CD4-positive, alpha-beta T cell treated with Interleukin-15 for 1 hour (primary cell): ENCODE measurements around the gene FTO.
A peak's percentile ranks its signal among the peaks of the same experiment; 100 is the strongest.

Experiments
- DNase-seq: peaks from one replicate; pipeline ENCODE4 v3.0.0-alpha.2; 2020

The FTO gene

DNA sequence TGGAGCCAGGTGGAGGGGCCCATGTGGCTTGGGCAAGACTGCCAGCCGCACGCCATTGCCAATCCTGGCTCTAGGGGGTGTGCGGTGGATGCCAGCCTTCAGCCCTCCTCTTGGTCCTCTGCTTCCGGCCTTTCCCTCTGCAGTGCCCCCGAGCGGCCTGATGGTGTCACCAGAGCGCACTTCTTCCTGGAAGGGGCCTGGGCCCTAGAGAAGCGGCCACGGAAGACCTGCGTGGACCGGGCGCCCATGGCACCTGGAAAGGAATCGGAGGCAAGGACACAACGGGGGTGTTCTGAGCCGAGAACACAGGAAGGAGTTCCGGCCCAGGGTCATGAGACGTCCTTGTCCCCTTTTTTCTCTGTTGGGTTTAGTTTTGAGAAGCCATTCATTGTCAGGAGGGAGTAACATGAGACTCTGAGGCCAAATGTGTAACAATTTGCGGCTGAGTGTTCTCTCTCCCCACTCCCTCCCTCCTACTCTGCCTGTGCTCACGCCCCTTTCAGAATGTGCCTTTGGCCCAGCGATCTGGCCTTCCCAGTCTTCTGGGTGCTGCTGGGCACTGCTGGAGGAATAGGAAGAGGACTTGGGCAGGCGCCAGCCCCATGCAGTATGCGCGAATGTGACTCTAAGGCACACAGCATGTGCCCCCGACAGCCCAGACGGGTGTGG is 489.8 kb downstream of the FTO start:
- peak; percentile 32 for DNase-seq

GRCh38 chr16:54194334-54194743 is 490.4 kb downstream of the FTO start:
- no peak for DNase-seq

- DNase-seq = no peak
Observed at GRCh38 chr16:54197758-54198157, 493.8 kb downstream of the FTO start.

DNA sequence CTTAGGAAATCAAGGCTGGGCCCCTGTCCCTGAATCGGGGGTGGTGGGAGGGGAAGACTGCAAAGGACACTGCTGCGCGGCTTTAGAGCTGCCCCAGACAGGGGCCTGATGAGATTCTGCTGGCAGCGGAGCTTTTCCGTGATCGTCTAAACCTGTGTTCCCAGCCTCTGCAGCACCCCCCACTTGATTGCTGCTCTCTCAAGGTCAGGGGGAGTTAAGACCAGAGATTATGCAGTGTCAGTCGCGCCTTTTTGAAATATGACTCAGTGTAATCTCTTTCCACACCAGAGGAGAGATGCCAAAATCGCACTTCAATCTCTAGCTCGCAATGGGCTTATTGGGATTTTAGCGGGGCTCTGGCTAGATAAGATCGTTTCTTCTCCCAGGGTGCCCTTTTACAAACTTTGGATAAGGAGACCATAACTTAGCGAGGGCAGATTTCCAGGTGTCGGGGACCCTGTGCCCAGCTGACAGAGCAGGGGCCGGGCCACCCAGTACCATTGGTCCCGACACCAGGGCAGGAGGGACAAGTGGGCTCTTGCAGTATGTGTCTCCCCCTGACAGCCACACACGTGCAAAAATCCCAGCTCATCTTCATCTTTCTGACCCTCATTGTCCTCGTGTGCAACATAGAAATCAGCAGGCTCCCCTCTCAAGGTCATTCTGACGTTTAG is 495.7 kb downstream of the FTO start:
- no peak for DNase-seq

GRCh38 chr16:54200161-54200534 is 496.2 kb downstream of the FTO start:
- DNase-seq = no peak

- DNase-seq = no peak
Observed at GRCh38 chr16:54200720-54201119, 496.8 kb downstream of the FTO start.

DNA sequence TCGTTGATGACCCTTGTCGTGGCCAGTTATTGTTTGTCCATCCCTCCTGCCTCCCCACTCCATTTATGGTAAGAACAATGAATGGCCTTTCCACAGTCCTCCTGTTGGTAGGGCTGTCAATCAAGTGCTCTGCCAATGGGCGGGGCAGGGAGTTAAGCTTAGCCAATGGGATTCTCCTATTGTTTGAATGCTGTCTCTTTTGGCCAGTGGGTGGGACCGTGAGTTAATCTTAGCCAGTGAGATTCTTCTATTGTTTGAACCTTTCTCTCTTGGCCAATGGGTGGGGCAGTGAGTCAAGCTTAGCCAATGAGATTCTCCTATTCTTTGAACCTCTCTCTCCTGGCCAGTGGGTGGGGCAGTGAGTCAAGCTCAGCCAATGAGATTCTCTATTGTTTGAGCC is 497.2 kb downstream of the FTO start:
- no peak for DNase-seq
